Breast epithelium (tissue), 4 donors: ENCODE data around the gene EID2. TPM values are rescaled to one million over a fixed set of nuclear protein-coding genes. Genes with fewer than 3 reads are reported as not detected.
A peak's percentile ranks its signal among the peaks of the same experiment; 100 is the strongest.

Source experiments
- DNase-seq, 2 donors: peaks; one replicate each; pipeline ENCODE4 v3.0.0-alpha.2; 2019; ENCODE audit warnings: low spot score in 2 of 2
- H3K27ac ChIP-seq, 2 donors: fragments of 200-600 bp; sonication (generic) in 1 of 2; one replicate each; pipeline ENCODE4 v1.5.1; 2016 to 2019; ENCODE audit warnings: mild to moderate bottlenecking in 1 of 2
- H3K27me3 ChIP-seq, 2 donors: fragments of 200-600 bp; sonication (generic) in 1 of 2; one replicate each; pipeline versions ENCODE4 v1.5.1 to v1.6.0; 2017 to 2019; ENCODE audit warnings: control low read depth in 1 of 2, mild to moderate bottlenecking in 1 of 2
- H3K36me3 ChIP-seq: fragments of 200-600 bp; one replicate; pipeline ENCODE4 v1.5.1; 2019
- H3K4me1 ChIP-seq, 2 donors: fragments of 200-600 bp; sonication (generic); one replicate each; pipeline ENCODE4 v1.5.1; 2016 to 2019; ENCODE audit warnings: control low read depth in 1 of 2
- H3K4me3 ChIP-seq, 3 donors: fragments of 200-600 bp; sonication (generic); 1 replicate in 2 of 3; 2 replicates in 1 of 3; pipeline ENCODE4 v1.5.1; 2016 to 2019; ENCODE audit warnings: mild to moderate bottlenecking in 3 of 3, moderate library complexity in 2 of 3
- H3K9me3 ChIP-seq, 2 donors: fragments of 200-600 bp; sonication (generic) in 1 of 2; one replicate each; pipeline ENCODE4 v1.5.1; 2016 to 2019; ENCODE audit warnings: control low read depth in 1 of 2
- POLR2A ChIP-seq: fragments of 450-650 bp; IDR thresholded peaks from one replicate; pipeline ENCODE4 v1.6.1; 2016; ENCODE audit warnings: antibody characterized with exemption, mild to moderate bottlenecking, moderate library complexity
- POLR2AphosphoS5 ChIP-seq, 3 donors: sonication (generic); formaldehyde crosslinking; IDR thresholded peaks; one replicate each; pipeline ENCODE4 v1.6.1; 2017; ENCODE audit warnings: antibody characterized with exemption in 3 of 3
- intact Hi-C: fragments of 100-400 bp; cut with DNase I; formaldehyde crosslinking; loops from one replicate; pipeline ENCODE4 v1.15.1; 2023; ENCODE audit warnings: low total_unique reads
- total RNA-seq, 3 donors: library from RNA; depleted of rRNA; stranded (reverse); fragments of >200 nt; gene quantifications; one replicate each; pipeline ENCODE4 v1.1.0, GENCODE V29; 2016
- TF ChIP-seq, protein P1 (sequence below), 3 donors: fragments of 450-650 bp; IDR thresholded peaks; one replicate each; pipeline ENCODE4 v1.5.1; 2016 to 2017; ENCODE audit warnings: antibody characterized with exemption in 3 of 3, mild to moderate bottlenecking in 3 of 3, moderate library complexity in 3 of 3

The EID2 gene
- total RNA-seq, 3 donors from 2014 or later = 13.0 to 14.7 (median 13.4) TPM

DNA sequence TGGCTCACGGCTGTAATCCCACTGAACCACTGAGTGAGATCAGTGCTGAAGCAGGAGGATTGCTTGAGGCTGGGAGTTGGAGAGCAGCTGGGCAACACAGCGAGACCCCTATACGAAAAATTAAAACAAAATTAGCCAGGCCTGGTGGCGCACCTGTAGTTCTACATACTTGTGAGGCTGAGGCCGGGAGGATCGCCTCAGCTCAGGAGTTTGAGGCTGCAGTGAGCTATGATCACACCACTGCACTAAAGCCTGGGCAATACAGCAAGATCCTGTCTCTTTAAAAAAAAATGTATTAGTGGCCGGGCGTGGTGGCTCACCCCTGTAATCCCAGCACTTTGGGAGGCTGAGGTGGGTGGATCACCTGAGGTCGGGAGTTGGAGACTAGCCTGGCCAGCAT lies 31.3 kb downstream of the EID2 start:
- no peaks in the 10 kb centered on the region for H3K36me3 ChIP-seq
- H3K9me3 ChIP-seq = no peaks in the 10 kb centered on the region
- H3K27ac ChIP-seq = no peak overlapping the region
- no peak for DNase-seq
- intact Hi-C loops = no loop called here
- no peak overlapping the region for H3K4me3 ChIP-seq
- TF ChIP-seq POLR2AphosphoS5 (IDR thresholded peaks at IDR 0.05) (no peak), POLR2A (no peak)
- TF ChIP-seq, protein P1, sequence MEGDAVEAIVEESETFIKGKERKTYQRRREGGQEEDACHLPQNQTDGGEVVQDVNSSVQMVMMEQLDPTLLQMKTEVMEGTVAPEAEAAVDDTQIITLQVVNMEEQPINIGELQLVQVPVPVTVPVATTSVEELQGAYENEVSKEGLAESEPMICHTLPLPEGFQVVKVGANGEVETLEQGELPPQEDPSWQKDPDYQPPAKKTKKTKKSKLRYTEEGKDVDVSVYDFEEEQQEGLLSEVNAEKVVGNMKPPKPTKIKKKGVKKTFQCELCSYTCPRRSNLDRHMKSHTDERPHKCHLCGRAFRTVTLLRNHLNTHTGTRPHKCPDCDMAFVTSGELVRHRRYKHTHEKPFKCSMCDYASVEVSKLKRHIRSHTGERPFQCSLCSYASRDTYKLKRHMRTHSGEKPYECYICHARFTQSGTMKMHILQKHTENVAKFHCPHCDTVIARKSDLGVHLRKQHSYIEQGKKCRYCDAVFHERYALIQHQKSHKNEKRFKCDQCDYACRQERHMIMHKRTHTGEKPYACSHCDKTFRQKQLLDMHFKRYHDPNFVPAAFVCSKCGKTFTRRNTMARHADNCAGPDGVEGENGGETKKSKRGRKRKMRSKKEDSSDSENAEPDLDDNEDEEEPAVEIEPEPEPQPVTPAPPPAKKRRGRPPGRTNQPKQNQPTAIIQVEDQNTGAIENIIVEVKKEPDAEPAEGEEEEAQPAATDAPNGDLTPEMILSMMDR (IDR thresholded peaks at IDR 0.05) = no peak
- H3K4me1 ChIP-seq = peaks cover 5 to 6% of the 10 kb centered on the region in 2 donors
- peaks cover 2 to 57% of the 10 kb centered on the region in 2 donors for H3K27me3 ChIP-seq

DNA sequence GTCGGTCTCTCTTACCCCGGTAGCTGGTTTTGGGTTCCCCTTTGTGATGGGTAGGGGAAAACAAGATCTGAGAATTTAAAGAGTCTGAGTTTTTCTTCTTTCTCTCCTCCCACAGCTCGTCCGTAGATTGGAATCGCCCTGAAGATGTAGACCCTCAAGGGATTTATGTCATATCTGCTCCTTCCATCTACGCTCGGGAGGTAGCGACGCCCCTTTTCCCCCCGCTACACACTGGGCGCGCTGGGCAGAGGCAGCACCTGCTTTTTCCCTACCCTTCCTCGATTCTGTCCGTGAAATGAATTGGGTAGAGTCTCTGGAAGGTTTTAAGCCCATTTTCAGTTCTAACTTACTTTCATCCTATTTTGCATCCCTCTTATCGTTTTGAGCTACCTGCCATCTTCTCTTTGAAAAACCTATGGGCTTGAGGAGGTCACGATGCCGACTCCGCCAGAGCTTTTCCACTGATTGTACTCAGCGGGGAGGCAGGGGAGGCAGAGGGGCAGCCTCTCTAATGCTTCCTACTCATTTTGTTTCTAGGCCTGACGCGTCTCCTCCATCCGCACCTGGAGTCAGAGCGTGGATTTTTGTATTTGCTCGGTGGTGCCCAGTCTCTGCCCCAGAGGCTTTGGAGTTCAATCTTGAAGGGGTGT lies 32.1 kb downstream of the EID2 start:
- peaks cover 2 to 62% of the 10 kb centered on the region in 2 donors for H3K27me3 ChIP-seq

DNA sequence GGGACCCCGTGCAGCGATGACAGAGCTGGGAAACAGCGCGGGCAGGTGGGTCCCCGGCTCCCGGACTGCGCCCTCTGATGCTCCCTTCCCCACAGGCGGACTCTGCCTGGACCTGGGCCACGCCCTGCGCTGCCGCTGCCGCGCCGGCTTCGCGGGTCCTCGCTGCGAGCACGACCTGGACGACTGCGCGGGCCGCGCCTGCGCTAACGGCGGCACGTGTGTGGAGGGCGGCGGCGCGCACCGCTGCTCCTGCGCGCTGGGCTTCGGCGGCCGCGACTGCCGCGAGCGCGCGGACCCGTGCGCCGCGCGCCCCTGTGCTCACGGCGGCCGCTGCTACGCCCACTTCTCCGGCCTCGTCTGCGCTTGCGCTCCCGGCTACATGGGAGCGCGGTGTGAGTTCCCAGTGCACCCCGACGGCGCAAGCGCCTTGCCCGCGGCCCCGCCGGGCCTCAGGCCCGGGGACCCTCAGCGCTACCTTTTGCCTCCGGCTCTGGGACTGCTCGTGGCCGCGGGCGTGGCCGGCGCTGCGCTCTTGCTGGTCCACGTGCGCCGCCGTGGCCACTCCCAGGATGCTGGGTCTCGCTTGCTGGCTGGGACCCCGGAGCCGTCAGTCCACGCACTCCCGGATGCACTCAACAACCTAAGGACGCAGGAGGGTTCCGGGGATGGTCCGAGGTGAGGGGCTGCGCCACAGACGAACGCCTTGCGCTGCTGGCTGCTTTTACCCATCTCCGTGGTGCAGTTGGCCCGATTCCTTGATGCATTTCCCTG lies 32.8 kb downstream of the EID2 start:
- Histone ChIP-seq H3K27me3 (peaks cover 2 to 59% of the 10 kb centered on the region in 2 donors), H3K9me3 (no peaks in the 10 kb centered on the region), H3K4me1 (peaks cover 5 to 9% of the 10 kb centered on the region in 2 donors), H3K36me3 (no peaks in the 10 kb centered on the region), H3K27ac (no peak overlapping the region), H3K4me3 (peak overlapping the region; percentile 34 to 70 (median 52))
- intact Hi-C loops = loop anchor here (1.0 kb wide), 1 partner anchor 27 kb away; the partner anchor contains the start of gene TIMM50
- no peak for TF ChIP-seq POLR2AphosphoS5 (IDR thresholded peaks at IDR 0.05)
- no peak for DNase-seq

More for the DNA sequence above, 32.1 kb downstream of the EID2 start:
- H3K4me3 ChIP-seq = peak overlapping the region in 2 of 3 donors; percentile 52 to 70
- intact Hi-C loops = loop anchor here (1.0 kb wide), 1 partner anchor 28 kb away; the partner anchor contains the start of gene TIMM50
- no peak overlapping the region for H3K27ac ChIP-seq
- no peaks in the 10 kb centered on the region for H3K36me3 ChIP-seq
- peaks cover 5 to 6% of the 10 kb centered on the region in 2 donors for H3K4me1 ChIP-seq
- TF ChIP-seq POLR2AphosphoS5 (IDR thresholded peaks at IDR 0.05) (no peak), POLR2A (no peak)
- TF ChIP-seq, protein P1 (IDR thresholded peaks at IDR 0.05) = no peak
- DNase-seq = no peak
- H3K9me3 ChIP-seq = no peaks in the 10 kb centered on the region

DNA sequence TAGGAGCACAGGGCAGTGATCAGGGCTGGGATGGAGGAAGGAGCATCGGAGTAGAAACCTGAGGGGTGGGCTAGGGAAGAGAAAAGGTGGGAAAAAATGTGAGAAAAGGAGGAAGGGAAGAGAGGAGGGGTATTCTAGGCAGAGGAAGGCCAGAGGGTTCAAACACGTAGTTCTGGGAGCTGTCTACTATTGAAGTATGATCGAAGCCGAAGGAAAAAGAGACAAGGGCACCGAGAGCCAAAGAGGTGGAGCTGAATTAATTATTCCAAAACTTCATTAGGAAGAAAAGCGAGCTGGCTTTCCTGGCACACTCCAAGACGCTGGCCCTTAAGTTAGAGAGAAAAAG lies 33.4 kb downstream of the EID2 start:
- H3K27me3 ChIP-seq = peaks cover 2 to 60% of the 10 kb centered on the region in 2 donors
- no peaks in the 10 kb centered on the region for H3K36me3 ChIP-seq
- H3K4me1 ChIP-seq = peaks cover 5 to 9% of the 10 kb centered on the region in 2 donors
- DNase-seq = no peak
- TF ChIP-seq POLR2AphosphoS5 (IDR thresholded peaks at IDR 0.05) = no peak
- TF ChIP-seq, protein P1 (IDR thresholded peaks at IDR 0.05) = no peak
- no peak for TF ChIP-seq POLR2A
- H3K4me3 ChIP-seq = peak overlapping the region in 2 of 3 donors; percentile 52 to 70
- H3K27ac ChIP-seq = no peak overlapping the region
- H3K9me3 ChIP-seq = no peaks in the 10 kb centered on the region
- intact Hi-C loops = no loop called here

DNA sequence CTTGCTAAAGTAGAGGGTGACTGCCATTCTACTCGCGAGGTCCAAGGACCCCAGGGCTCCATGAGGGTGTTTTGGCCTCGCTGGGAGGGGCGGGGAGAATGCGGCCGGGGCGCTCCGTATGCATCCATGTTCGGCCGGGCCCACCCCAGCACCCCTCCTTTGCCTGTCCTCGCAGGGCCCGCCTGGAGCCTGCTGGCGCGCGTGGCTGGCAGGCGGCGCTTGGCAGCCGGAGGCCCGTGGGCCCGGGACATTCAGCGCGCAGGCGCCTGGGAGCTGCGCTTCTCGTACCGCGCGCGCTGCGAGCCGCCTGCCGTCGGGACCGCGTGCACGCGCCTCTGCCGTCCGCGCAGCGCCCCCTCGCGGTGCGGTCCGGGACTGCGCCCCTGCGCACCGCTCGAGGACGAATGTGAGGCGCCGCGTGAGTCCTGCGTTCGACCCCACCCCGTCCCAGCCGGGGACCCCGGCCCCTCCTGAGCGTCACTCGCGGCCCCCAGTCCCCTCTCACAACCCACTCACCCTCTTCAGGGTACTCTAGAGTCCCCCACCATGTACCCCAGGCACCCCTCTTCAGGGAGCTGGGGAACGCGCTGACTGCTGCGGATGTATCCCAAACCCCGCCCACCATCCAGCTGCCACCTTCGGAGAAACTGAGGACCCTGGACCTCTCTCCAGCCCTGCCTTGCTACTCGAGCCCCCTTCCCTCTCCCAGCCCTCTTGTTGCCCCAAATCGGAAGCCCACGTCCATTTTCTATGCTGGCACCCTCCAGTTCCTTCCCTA lies 37.1 kb downstream of the EID2 start:
- H3K4me3 ChIP-seq = peak overlapping the region in 1 of 3 donors; percentile 54
- no peak for TF ChIP-seq POLR2A
- TF ChIP-seq, protein P1 (IDR thresholded peaks at IDR 0.05) = peak in 2 of 3 donors; percentile 14 to 75
- intact Hi-C loops = no loop called here
- no peaks in the 10 kb centered on the region for H3K9me3 ChIP-seq
- no peaks in the 10 kb centered on the region for H3K36me3 ChIP-seq
- no peak overlapping the region for H3K27ac ChIP-seq
- H3K27me3 ChIP-seq = peaks cover 9 to 88% of the 10 kb centered on the region in 2 donors
- no peak for DNase-seq
- peaks cover 9 to 15% of the 10 kb centered on the region in 2 donors for H3K4me1 ChIP-seq
